ENCODE measurements around the gene MGAT4C.
"Not testable (repeated sequence)": the region's sequence is repeated elsewhere in the genome, so short reads cannot be mapped to it uniquely, and the experiment has no call there.

MGAT4C gene

DNA sequence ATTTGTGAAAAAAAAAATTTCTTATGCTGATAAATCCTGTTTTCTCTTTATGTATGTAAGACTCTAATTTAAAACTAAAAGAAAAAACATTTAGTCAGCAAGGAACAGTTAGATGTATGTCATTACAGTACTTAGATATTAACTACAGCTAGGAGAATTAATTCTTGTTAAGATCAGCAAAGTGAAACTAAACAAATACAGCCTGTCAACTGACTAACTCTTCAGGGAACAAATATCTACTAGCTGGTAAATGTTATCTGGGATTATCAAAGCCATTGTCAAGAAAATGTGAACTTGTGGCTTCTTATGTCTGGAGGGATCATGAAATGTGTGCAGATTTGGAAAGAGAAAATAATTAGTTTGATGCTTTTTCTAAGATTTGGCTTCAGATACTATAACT lies 27.5 kb downstream of the MGAT4C start:
- no peak for DNase-seq

DNA sequence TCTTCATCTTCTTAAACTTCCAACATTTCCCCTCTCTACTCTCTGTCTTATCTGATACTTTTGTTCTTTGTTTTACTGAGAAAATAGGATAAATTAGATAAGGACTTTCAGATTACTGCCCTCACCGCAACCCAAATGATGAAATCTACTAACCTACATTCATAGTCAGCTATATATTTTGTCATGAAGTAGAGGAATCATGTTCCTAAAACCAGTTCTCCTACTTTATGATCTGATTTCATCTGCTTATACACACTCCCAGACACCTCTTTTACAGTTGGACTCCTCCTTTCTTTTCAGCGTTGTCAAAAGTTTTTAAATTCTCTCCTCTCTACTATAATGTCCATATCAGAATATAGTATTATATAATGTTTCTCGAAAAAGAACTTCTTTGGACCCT lies 29.7 kb downstream of the MGAT4C start:
- DNase-seq = no peak

DNA sequence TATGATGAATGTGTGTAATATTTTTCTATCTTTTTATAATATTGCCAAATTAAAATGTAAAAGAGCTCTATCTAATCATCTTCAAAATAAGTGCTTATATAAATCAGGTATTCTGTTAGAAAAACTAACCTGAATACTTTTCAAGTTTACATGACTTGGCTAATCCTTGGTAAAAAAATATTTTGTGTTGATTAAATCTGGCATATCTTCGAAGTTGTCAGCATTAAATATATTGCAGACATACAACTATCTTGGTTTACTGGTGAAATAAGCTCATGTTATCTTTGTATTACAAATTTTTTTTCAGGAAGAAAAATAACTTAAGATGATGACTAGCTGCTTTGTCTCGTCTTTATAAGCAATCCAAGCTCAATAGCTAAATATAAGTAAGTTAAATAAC lies 39.6 kb downstream of the MGAT4C start:
- DNase-seq = no peak

DNA sequence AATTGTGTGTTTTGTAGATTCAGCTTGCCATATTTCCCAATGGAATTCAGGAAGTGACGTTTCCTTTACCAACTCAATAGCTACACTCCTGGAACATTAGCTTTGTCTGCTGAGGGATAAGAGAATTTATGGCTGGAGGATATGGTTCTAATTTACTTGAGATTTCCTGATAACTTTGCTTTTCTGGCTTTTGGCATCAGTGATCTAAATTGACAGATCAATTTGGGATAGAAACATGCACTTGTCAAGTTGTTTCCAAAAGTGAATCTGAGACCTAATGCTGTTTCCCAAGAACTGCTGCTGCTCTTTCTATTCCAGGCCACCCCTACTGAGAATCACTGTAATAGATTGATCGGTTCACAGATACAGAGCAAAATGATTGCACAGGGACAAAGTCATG lies 43.2 kb downstream of the MGAT4C start:
- no peak for DNase-seq

DNA sequence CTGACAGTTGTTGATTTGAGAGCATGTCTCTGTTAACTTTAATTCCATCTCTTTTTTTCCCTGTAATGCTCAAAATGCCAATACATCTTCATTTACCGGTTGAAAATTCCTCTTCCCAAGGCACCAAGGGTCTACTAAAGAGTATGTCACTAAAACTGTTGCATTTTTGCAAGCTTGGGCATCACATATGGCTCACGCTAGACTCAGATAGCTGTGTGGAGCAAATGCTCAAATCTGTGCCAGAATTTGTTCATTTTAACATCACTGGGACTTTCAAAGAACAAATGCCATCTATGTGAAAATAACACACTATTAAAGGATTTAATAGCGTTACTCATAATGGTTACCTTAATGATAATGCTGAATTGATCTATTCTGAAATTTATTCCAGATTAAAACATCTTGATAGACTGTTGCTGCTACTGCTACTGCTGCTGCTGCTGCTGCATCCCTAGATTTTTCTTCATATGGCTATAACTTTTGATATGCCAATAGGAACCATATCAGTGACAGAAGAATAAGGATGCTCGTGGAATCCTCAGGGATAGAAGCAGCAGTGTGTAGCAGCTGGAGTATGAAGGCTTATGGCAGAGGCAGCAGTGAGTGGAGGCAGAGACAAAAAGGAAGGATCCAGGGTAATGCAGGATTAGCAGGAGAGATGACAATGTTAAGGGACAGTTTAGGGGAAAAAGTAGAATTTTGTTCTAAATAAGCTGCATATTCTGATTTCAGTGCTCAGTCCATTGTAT lies 57.3 kb downstream of the MGAT4C start:
- no peak for DNase-seq

DNA sequence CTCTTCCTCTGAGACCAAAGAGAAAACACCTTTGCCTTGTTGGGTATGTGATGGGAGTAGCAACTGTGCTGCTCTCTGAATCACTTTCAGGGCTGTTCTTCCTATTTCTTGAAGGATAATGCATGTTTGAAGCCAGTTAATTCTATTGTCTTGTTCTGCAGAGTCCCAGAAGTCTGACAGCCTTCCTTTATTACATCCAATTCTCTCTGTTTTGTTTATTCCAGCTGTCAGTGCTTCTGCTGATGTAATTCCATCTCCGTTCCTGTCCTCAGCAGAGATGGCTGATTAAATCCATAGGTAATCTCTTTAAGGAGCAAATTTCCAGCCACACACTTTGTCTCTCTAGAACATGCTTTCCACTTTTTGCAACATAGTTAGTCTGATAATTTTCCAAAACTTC lies 59.7 kb downstream of the MGAT4C start:
- no peak for DNase-seq

DNA sequence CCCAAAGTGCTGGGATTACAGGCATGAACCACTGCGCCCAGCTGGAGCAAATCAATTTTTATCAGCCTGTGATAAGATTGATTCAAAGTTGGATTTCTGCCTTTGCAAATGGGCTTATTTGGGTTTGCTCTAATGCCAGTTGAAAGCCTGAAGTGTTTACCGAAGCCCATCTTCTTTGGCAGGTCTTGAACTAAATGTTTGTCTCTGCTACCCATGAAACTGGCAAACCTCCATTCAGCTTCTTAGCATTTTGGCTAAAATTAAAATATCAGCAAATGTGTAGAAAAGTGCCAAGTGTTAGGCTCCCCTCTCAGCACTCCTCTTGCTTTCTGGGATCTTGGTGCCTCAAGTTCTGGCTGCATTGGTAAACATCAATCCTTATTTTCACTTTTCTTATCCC lies 61.5 kb downstream of the MGAT4C start:
- no peak for DNase-seq

DNA sequence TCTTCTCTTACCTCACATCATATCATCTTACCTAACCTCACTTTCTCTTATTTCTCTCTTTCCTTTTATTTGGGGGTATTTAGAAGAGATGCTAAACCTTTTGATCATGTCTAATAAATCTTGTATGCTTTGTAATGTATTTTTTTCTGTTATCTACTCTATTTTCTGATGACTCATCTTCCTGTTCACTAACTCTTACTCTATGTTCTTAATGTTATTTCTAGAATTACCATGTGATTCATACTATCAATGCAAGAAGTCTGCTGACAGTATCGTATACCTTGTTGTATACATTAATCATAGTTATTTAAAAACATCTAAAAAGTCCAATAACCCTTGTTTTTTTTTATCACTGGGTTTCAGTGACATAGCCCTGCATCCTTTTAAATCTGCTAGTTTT lies 62.3 kb downstream of the MGAT4C start:
- no peak for DNase-seq

DNA sequence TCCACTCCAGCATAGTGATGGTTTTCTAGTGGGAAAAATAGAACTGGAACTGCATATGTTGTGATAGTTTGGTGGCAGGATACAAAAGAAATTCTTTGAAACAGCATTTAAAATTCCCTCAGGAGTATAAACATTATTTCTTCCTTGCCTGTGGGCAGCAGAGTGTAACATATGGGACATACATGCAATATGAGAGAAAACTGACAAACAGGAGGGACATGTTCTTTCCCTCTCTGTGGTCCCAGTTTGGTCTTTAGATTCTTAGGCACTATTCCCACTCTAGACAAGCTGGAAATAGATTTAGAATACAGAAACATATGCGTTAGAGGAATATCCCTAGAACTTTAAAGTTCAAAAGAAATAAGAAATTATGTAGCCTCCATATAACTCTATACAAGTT lies 68.0 kb downstream of the MGAT4C start:
- no peak for DNase-seq

DNA sequence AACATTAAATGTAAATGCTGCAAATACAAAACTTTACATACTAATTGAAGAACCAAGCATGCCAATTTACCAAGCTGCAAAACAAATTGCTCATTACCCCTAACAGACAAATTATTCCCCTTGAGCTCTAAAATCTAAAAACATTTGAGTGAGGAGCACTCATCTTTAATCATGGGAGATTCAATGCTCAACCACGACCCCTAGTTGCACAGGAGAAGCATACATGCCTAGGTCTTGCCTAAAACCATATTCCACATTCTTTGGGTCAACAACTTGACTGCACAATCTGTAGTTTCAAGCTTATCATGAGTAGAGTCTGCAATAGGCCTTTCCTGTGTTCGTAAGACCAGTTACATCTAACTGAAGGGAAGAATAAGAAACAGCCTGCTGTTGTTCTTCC lies 69.7 kb downstream of the MGAT4C start:
- DNase-seq = no peak

DNA sequence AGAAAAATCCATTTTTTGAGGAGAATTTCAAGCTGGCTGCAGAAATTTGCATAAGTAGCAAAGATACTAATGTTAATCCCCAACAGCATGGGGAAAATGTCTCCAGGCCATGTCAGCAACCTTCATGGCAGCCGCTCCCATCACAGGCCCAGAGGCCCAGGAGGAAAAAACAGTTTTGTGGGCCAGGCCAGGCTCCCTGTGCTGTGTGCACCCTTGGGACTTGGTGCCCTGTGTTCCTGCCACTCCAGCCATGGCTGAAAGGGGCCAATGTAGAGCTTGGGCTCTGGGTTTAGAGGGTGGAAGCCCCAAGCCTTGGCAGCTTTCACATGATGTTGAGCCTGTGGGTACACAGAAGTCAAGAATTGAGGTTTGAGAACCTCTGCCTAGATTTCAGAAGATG lies 76.3 kb downstream of the MGAT4C start:
- DNase-seq = no peak

DNA sequence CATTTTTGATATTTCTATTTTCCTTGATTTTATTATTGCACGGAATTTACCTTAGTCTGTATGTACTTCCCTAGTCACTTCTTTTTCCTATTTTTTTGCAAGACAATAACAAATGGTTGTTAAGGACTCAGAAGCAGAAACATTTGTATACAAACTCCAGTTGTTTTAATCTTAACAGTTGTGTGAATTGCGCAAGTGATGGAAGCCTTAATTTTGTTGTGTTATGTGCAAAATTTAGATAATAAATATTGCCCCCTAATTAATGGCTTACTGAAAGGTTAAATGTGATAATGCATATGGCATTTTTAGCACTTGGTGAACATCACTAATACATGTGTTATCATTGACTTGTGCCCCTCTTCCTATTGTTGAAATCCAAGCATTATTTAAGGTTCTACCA lies 82.0 kb downstream of the MGAT4C start:
- DNase-seq = no peak

DNA sequence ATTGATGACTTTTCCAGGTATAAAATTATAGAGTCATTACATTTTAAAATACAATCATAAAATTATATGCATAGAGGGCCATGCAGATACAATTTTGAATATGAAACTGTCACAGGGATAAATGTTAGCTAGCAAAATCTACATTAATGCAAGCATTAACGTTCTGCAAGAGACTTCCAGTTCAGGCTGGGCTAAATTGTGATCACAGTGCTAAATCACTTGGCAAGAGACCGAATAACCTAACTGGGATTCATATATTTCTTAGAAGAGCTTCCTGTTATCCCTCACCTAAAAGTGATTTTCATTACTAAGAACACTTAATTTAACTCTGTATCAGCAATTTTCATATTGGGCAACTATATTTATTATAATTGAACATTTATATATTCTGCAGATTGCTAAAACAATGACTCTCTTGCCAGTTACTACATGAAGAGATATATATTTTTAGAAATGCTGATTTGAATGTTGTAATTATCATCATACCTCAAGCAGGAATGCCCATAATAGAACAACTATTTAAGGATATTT lies 83.2 kb downstream of the MGAT4C start:
- DNase-seq = no peak

DNA sequence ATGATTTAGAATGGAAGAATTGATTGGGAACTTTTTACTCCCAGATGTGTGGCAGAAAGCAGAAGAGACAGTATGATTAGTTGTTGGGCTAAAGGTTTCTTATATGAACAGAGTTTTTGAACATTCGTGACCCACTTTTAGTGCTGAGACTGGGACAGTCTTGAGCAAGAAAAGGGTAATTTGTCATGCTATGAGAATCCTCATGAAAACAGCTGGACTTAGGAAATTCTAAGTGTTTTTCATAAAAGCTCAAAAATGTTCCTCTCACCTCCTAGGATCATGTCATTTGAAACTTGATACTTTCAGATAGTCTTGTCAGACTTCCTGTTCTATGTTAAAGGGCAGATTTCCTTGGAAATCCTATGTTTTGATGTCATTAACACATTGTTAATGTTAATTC lies 86.1 kb downstream of the MGAT4C start:
- no peak for DNase-seq

DNA sequence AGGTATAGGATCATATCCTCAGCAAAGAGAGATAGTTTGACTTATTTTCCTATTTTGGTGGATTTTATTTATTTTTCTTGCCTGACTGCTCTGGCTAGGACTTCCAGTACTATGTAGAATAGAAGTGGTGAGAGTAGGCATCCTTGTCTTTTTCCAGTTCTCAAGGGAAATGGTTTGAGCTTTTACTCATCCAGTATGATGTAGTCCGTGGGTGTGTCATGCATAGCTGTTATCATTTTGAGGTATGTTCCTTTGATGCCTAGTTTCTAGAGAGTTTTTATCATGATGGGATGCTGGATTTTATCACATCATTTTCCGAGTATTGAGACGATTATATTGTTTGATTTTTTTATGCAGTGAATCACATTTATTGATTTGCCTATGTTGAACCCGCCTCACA lies 97.2 kb downstream of the MGAT4C start:
- DNase-seq = no peak

DNA sequence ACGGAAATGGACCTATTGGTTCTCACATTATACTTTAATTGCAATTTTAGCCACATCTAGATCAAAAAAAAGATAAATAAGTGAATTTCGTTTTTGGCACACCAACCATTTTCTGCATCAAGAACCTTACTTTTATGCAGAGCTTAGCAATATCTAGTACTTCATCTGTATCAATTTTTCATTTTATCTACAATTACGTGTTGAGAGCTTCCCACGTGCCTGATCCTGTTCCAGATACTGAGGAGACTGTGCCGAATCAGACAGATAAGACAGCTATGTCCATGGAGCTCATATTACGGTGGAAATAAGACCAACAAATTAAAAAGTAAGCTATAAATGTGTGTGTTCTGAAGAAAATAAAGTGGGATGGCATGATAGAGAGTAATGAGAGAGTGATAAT lies 101.6 kb downstream of the MGAT4C start:
- no peak for DNase-seq

DNA sequence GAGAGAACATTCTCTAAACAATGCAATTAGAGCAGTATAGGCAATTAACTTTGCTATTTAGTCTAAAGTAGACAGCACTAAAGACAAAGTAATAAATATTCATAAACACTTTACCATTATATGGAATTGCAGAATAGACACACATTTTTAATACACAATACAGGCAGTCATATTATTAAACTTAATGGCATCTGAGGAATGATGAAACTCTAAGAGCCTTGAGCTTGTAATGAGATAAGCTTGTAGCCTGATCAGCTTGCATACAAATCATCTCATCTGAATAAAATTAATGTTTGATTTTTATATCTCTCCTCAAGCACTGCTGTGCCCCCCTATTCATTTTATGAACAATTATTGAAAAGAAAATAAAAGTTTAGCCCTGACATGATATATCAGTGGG lies 107.6 kb downstream of the MGAT4C start:
- no peak for DNase-seq

DNA sequence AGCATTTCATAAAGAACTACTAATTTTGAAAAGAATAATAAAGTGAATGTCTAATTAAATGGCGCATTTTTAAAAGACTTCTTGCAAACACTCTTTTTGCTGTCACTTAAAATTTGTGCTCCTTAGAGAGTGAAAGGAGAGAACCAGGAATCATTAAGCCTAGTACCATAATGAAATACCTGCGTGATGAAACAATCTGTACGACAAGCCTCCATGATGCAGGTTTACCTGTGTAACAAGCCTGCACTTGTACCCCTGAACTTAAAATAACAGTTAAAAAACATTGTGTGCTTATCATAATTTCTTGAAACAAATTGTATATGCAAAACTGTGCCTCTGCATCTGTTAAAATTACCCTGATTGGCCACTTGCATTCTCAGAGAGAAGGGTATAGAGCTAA lies 108.1 kb downstream of the MGAT4C start:
- DNase-seq = no peak

DNA sequence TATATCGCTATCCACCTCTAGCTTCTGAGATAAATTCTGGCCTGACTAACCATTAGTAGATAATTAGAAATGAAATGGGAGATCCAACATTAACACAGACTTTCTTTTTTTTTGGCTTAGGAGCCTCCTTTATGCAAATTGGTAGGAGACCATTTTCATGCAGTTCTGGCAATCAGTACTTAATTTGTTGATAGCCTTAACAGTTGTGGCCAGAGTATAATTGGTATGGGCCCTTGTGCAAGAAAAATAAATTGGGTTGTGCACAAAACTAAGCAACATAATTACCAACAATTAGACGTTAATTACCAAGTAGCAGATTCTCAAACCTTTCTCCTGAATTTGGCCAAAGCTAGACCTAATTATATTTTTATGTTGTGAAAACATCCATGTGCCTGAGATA lies 111.0 kb downstream of the MGAT4C start:
- DNase-seq = no peak

DNA sequence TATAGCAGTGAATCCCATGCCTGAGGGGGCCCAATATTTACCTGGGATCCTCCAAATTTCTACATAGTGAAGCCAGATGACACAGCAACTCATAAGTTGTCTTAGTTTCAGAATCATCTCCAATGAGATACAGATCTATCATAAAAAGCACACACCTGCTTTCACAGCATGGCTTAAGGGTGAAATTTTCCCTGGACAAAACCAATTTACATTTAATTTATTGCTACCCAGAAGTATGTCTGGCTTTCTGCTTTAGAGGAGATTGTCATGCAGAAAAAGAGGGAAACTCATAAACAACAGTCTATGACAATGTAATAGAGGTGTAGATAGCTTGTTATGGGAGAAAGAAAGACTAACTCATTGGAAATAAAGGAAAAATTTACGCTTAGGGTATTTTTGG lies 113.0 kb downstream of the MGAT4C start:
- DNase-seq = no peak

DNA sequence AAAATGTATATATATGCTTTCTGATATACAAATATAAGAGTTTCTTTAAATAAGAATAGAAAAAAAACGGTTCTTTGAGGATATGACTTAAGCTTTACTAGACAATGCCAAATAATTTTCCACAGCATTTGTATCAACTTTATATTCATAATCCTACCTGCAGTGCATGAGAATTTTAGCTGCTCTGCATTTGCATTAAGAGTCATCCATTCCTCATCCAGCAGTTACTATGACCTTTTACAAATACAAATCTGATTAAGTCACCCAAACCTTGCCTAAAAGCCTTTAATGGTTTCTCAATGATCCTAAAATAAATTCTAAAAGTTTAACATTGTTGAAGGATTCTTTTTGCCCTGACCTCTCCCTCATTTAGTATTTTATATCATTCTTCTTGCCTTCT lies 116.5 kb downstream of the MGAT4C start:
- DNase-seq = no peak

DNA sequence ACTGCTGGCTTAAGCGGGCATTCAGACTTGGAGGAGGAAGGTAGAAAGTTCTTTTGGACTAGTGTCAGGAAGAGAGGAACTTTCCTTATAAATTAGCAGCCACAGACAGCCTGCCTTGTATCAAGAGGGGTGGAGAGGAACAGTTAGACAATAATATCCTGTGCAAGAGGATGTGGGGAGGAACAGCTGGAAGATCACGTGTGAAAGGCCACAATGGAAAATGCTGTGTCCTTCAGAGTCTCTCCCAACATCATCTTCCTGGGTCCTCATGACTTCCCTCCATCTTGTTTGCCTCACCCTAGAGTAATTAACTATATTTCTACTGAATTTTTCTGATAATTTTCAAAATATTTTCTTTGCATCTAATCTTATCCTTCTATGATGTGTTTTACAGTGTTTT lies 117.4 kb downstream of the MGAT4C start:
- no peak for DNase-seq

DNA sequence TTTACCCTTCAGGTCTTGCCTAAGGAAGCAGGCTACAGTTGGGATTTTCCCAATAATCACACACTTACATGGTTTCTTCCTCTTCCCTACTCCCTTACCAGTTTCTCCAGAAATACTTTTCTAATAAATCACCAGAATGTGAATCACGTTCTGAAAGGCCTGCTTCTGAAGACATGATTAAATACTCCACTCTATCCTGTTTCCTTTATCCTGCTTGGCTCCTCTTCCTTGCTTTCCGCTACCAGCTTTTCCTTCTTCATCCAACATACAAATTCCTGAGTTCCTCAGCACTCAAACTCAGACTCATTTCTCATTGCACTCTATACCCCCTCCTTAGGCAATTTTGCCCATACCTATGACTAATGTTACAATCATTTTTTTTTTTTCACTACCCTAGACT lies 118.3 kb downstream of the MGAT4C start:
- DNase-seq = no peak

DNA sequence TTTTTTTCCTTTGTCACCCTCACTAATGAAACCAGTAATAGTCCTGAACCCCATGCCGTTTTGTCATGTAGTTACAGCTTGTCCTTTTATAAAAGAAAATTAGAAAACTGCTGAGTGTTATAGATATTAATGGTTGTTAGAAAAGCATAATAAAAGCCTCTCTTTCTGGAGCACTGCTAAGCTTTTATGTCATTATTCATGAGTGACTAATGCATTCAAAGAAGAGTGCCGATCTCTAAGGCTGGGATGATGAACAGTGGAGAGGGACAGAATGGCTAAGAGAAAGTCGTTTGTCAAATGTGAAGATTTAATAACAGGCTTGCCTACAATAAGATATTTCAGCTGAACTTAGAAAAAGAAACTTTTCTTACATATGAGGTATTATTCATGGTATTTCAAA lies 121.6 kb downstream of the MGAT4C start:
- no peak for DNase-seq

DNA sequence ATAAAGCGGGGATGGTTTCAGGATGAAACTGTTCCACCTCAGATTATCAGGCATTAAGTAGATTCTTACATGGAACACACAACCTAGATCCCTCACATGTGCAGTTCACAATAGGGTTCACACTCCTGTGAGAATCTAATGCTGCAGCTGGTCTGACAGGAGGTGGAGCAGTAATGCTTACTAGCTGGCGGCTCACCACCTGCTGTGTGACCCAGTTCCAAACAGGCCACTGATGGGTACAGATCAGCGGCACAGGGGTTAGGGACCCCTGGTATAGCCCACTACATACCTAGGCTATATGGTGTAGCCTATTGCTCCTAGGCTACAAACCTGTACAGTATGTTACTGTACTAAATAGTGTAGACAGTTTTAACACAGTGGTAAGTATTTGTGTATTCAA lies 129.3 kb downstream of the MGAT4C start:
- DNase-seq = not testable (repeated sequence)

All from DMS79 treated with DMSO at 0.1 percent for 48 hours (cell line).